Spleen (tissue), 7 donors: ENCODE data around the gene CFAP97.

ENCODE experiments used
- CTCF ChIP-seq, 11 experiments: fragments of 200-600 bp in 7 of 11; fragments of 450-650 bp in 4 of 11; sonication (generic) in 4 of 11; IDR thresholded peaks in 8 of 11; conservative IDR thresholded peaks in 3 of 11; 1 replicate in 7 of 11; 2 replicates in 4 of 11; pipeline versions ENCODE4 v1.4.0 to v1.8.0; 2016 to 2021; ENCODE audit warnings: antibody characterized with exemption in 11 of 11, inconsistent platforms in 4 of 11, mild to moderate bottlenecking in 1 of 11
- POLR2A ChIP-seq, 3 donors: fragments of 450-650 bp; IDR thresholded peaks; one replicate each; pipeline ENCODE4 v1.5.1; 2017; ENCODE audit warnings: antibody characterized with exemption in 3 of 3, mild to moderate bottlenecking in 1 of 3
- donor health status: DM: no; HTN: no; CAD: no; lungs with moderate emphysema.
- donor health status: DM: no; HTN: no; CAD: no.
- donor health status: DM: no; HTN: no; CAD: no.

- TF ChIP-seq CTCF (IDR thresholded peaks at IDR 0.05 in 8 of 11, conservative IDR thresholded peaks at IDR 0.05 in 3 of 11) = no peak
- TF ChIP-seq POLR2A (IDR thresholded peaks at IDR 0.05) = no peak
Measured at GRCh38 chr4:185149392-185149791, 54.4 kb downstream of the CFAP97 start.
